ENCODE data around the gene CFAP90.

The CFAP90 gene

DNA sequence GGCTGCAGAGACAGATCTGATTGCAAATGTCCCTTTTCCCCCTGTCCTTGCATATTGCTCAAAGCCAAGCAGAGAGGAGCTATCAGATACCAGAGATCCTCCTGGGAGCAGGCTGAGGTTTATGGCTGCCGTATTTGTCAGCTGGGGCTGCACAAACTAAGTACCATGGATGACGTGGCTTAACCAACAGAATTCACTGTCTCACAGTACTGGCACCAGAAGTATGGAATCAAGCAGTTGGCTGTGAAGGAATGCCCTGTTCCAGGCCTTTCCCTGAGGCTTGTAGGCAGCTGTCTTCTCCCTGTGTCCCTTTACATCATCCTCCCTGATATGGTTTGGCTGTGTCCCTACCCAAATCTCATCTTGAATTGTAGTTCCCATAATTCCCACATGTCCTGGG lies 2.6 kb downstream of the CFAP90 start:
- no peak for DNase-seq
- no peak overlapping the region for H3K23ac ChIP-seq (ENCODE audit: low read length)
- H2AK5ac ChIP-seq (ENCODE audit: low read length) = no peak overlapping the region
- H3K79me2 ChIP-seq (ENCODE audit: control insufficient read depth, insufficient read depth, low read length) = no peaks in the 10 kb centered on the region
- H2BK120ac ChIP-seq (ENCODE audit: low read depth, low read length) = no peak overlapping the region
- H3K36me3 ChIP-seq (ENCODE audit: control insufficient read depth, insufficient read depth, low read length) = no peaks in the 10 kb centered on the region
- H3K79me1 ChIP-seq (ENCODE audit: low read length) = no peaks in the 10 kb centered on the region
- H3K9ac ChIP-seq (ENCODE audit: low read length) = no peak overlapping the region
- no peak overlapping the region for H3K18ac ChIP-seq (ENCODE audit: low read length)
- H2BK5ac ChIP-seq (ENCODE audit: low read length) = no peak overlapping the region
- no peaks in the 10 kb centered on the region for H3K27me3 ChIP-seq (ENCODE audit: insufficient read depth, low read length, poor library complexity)
- H3K4me2 ChIP-seq (ENCODE audit: low read length) = no peak overlapping the region
- H3K4ac ChIP-seq (ENCODE audit: low read depth, low read length) = no peak overlapping the region
- H3K4me3 ChIP-seq (ENCODE audit: low read length) = no peak overlapping the region
- no peak overlapping the region for H3K56ac ChIP-seq (ENCODE audit: low read length)
- H4K8ac ChIP-seq (ENCODE audit: low read depth, low read length) = no peak overlapping the region
- no peak overlapping the region for H4K5ac ChIP-seq (ENCODE audit: low read length)
- no peak overlapping the region for H2BK15ac ChIP-seq (replicated peaks; ENCODE audit: low read depth)
- H3K27ac ChIP-seq (ENCODE audit: low read depth, low read length) = no peak overlapping the region
- no CpG with 5 or more reads among the region's 2 CpGs for whole genome bisulfite sequencing (ENCODE audit: extremely low coverage, insufficient coverage, low lambda C conversion rate)
- no peaks in the 10 kb centered on the region for H3K4me1 ChIP-seq (ENCODE audit: control insufficient read depth, low read depth, low read length)

GRCh38 chr5:7846327-7846726 lies 4.6 kb downstream of the CFAP90 start:
- Histone ChIP-seq H3K4me1 (ENCODE audit: control insufficient read depth, low read depth, low read length) (no peaks in the 10 kb centered on the region), H2BK15ac (replicated peaks; ENCODE audit: low read depth) (no peak overlapping the region), H4K8ac (ENCODE audit: low read depth, low read length) (no peak overlapping the region), H3K18ac (ENCODE audit: low read length) (no peak overlapping the region), H4K5ac (ENCODE audit: low read length) (no peak overlapping the region), H3K36me3 (ENCODE audit: control insufficient read depth, insufficient read depth, low read length) (no peaks in the 10 kb centered on the region), H3K4me2 (ENCODE audit: low read length) (no peak overlapping the region), H3K4me3 (ENCODE audit: low read length) (no peak overlapping the region), H2BK5ac (ENCODE audit: low read length) (no peak overlapping the region), H2BK120ac (ENCODE audit: low read depth, low read length) (no peak overlapping the region), H3K79me1 (ENCODE audit: low read length) (no peaks in the 10 kb centered on the region), H3K27me3 (ENCODE audit: insufficient read depth, low read length, poor library complexity) (no peaks in the 10 kb centered on the region), H2AK5ac (ENCODE audit: low read length) (no peak overlapping the region), H3K9ac (ENCODE audit: low read length) (no peak overlapping the region), H3K79me2 (ENCODE audit: control insufficient read depth, insufficient read depth, low read length) (no peaks in the 10 kb centered on the region), H3K4ac (ENCODE audit: low read depth, low read length) (no peak overlapping the region), H3K23ac (ENCODE audit: low read length) (no peak overlapping the region), H3K27ac (ENCODE audit: low read depth, low read length) (no peak overlapping the region), H3K56ac (ENCODE audit: low read length) (no peak overlapping the region)
- WGBS (ENCODE audit: extremely low coverage, insufficient coverage, low lambda C conversion rate) = no CpG with 5 or more reads among the region's 5 CpGs
- no peak for DNase-seq

DNA sequence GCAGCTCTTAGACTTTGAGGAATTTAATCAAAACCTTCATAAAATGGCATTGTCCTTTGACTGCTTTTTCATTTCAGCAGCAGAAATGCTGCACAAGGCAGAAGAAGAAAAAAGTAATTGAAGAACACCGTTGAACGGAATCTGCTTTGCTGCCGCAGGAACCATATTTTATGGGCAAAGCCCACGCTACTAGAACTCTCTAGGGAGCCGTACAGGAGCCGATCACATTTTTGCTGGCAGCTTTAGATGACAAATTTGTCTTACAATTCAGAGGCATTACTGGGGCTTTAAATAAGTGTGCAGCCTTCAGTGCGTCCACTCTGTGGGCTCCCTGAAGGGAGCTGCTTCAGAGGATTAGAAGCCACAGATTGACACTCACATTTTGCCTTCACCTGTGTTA lies 5.4 kb downstream of the CFAP90 start:
- Histone ChIP-seq H3K4me3 (ENCODE audit: low read length) (no peak overlapping the region), H3K9ac (ENCODE audit: low read length) (no peak overlapping the region), H4K5ac (ENCODE audit: low read length) (no peak overlapping the region), H2BK5ac (ENCODE audit: low read length) (no peak overlapping the region), H3K36me3 (ENCODE audit: control insufficient read depth, insufficient read depth, low read length) (no peaks in the 10 kb centered on the region), H3K4me2 (ENCODE audit: low read length) (no peak overlapping the region), H3K79me2 (ENCODE audit: control insufficient read depth, insufficient read depth, low read length) (no peaks in the 10 kb centered on the region), H3K18ac (ENCODE audit: low read length) (no peak overlapping the region), H2AK5ac (ENCODE audit: low read length) (no peak overlapping the region), H2BK120ac (ENCODE audit: low read depth, low read length) (no peak overlapping the region), H4K8ac (ENCODE audit: low read depth, low read length) (no peak overlapping the region), H3K79me1 (ENCODE audit: low read length) (no peaks in the 10 kb centered on the region), H3K27me3 (ENCODE audit: insufficient read depth, low read length, poor library complexity) (no peaks in the 10 kb centered on the region), H3K23ac (ENCODE audit: low read length) (no peak overlapping the region), H3K56ac (ENCODE audit: low read length) (no peak overlapping the region), H3K4ac (ENCODE audit: low read depth, low read length) (no peak overlapping the region), H3K27ac (ENCODE audit: low read depth, low read length) (no peak overlapping the region), H3K4me1 (ENCODE audit: control insufficient read depth, low read depth, low read length) (no peaks in the 10 kb centered on the region), H2BK15ac (replicated peaks; ENCODE audit: low read depth) (no peak overlapping the region)
- DNase-seq = no peak
- WGBS (ENCODE audit: extremely low coverage, insufficient coverage, low lambda C conversion rate) = no CpG with 5 or more reads among the region's 7 CpGs

DNA sequence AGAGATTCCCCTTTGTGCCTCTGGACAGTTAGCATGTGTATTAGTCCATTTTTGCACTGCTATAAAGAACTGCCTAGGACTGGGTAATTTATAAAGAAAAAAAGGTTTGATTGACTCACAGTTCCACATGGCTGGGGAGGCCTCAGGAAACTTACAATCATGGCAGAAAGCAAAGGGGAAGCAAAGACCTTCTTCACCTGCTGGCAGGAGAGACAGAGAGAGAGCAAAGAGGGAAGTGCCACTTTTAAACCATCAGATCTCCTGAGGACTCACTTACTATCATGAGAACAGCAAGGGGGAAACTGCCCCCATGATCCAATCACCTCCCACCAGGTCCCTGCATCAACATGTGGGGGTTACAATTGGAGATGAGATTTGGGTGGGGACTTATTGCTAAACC lies 6.0 kb downstream of the CFAP90 start:
- H2BK5ac ChIP-seq (ENCODE audit: low read length) = no peak overlapping the region
- H3K79me1 ChIP-seq (ENCODE audit: low read length) = no peaks in the 10 kb centered on the region
- no peak overlapping the region for H2BK120ac ChIP-seq (ENCODE audit: low read depth, low read length)
- no peak overlapping the region for H3K4ac ChIP-seq (ENCODE audit: low read depth, low read length)
- no peak overlapping the region for H3K23ac ChIP-seq (ENCODE audit: low read length)
- no peak overlapping the region for H3K9ac ChIP-seq (ENCODE audit: low read length)
- no peak overlapping the region for H3K18ac ChIP-seq (ENCODE audit: low read length)
- no peak overlapping the region for H4K8ac ChIP-seq (ENCODE audit: low read depth, low read length)
- no peak overlapping the region for H2BK15ac ChIP-seq (replicated peaks; ENCODE audit: low read depth)
- H3K4me2 ChIP-seq (ENCODE audit: low read length) = no peak overlapping the region
- no peak overlapping the region for H3K4me3 ChIP-seq (ENCODE audit: low read length)
- H3K27me3 ChIP-seq (ENCODE audit: insufficient read depth, low read length, poor library complexity) = no peaks in the 10 kb centered on the region
- H2AK5ac ChIP-seq (ENCODE audit: low read length) = no peak overlapping the region
- no peaks in the 10 kb centered on the region for H3K4me1 ChIP-seq (ENCODE audit: control insufficient read depth, low read depth, low read length)
- no peaks in the 10 kb centered on the region for H3K79me2 ChIP-seq (ENCODE audit: control insufficient read depth, insufficient read depth, low read length)
- no peak overlapping the region for H3K27ac ChIP-seq (ENCODE audit: low read depth, low read length)
- no peak overlapping the region for H3K56ac ChIP-seq (ENCODE audit: low read length)
- no peaks in the 10 kb centered on the region for H3K36me3 ChIP-seq (ENCODE audit: control insufficient read depth, insufficient read depth, low read length)
- DNase-seq = no peak
- no peak overlapping the region for H4K5ac ChIP-seq (ENCODE audit: low read length)

DNA sequence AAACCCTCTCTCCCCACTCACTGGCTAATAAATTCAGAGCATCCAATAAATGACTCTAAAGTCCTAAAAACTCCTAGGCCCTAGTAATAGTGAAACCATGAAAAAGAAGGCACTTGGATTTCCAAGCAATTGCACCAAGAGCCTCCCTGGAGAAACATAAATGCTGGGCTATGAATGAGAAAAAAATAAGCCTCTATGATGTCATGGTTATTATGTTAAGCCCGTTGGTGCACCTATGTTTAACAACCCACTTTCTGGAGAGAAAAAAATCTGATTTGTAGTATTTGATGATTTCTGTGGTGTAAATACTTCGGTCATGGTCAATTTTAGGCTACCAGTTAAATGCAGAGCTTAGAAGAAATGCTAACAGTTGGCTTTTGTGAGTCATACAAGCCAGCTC lies 8.4 kb downstream of the CFAP90 start:
- no peak overlapping the region for H2BK15ac ChIP-seq (replicated peaks; ENCODE audit: low read depth)
- no peak overlapping the region for H3K4me2 ChIP-seq (ENCODE audit: low read length)
- no peaks in the 10 kb centered on the region for H3K4me1 ChIP-seq (ENCODE audit: control insufficient read depth, low read depth, low read length)
- no peak overlapping the region for H3K18ac ChIP-seq (ENCODE audit: low read length)
- H4K5ac ChIP-seq (ENCODE audit: low read length) = no peak overlapping the region
- no peak overlapping the region for H3K4me3 ChIP-seq (ENCODE audit: low read length)
- no CpG with 5 or more reads among the region's 2 CpGs for WGBS (ENCODE audit: extremely low coverage, insufficient coverage, low lambda C conversion rate)
- no peaks in the 10 kb centered on the region for H3K79me2 ChIP-seq (ENCODE audit: control insufficient read depth, insufficient read depth, low read length)
- no peak overlapping the region for H3K9ac ChIP-seq (ENCODE audit: low read length)
- H3K23ac ChIP-seq (ENCODE audit: low read length) = no peak overlapping the region
- no peaks in the 10 kb centered on the region for H3K36me3 ChIP-seq (ENCODE audit: control insufficient read depth, insufficient read depth, low read length)
- no peak overlapping the region for H2BK5ac ChIP-seq (ENCODE audit: low read length)
- no peaks in the 10 kb centered on the region for H3K27me3 ChIP-seq (ENCODE audit: insufficient read depth, low read length, poor library complexity)
- H3K56ac ChIP-seq (ENCODE audit: low read length) = no peak overlapping the region
- no peaks in the 10 kb centered on the region for H3K79me1 ChIP-seq (ENCODE audit: low read length)
- no peak overlapping the region for H3K4ac ChIP-seq (ENCODE audit: low read depth, low read length)
- DNase-seq = no peak
- no peak overlapping the region for H3K27ac ChIP-seq (ENCODE audit: low read depth, low read length)
- H4K8ac ChIP-seq (ENCODE audit: low read depth, low read length) = no peak overlapping the region
- no peak overlapping the region for H2AK5ac ChIP-seq (ENCODE audit: low read length)
- H2BK120ac ChIP-seq (ENCODE audit: low read depth, low read length) = no peak overlapping the region

DNA sequence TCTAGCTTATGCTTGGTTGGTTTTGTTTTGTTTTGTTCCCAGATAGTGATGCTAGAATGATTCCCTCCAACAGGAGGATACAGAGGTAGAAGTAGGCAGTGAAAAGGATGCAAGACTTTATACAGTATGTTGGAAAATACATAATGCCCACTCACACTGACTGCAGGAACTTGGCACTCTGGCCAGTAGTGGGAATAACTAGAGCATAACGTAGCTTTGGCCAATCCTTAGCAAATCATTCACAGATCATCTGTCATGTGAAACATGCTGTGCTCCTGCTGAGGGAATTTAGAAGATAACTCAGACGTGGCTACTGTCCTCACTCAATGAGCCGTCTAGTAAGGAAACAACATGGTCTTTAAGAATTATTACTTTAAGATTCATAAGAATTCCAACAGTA lies 13.5 kb downstream of the CFAP90 start:
- no peak overlapping the region for H4K5ac ChIP-seq (ENCODE audit: low read length)
- no peaks in the 10 kb centered on the region for H3K79me1 ChIP-seq (ENCODE audit: low read length)
- no peak overlapping the region for H2AK5ac ChIP-seq (ENCODE audit: low read length)
- H2BK5ac ChIP-seq (ENCODE audit: low read length) = no peak overlapping the region
- no peaks in the 10 kb centered on the region for H3K27me3 ChIP-seq (ENCODE audit: insufficient read depth, low read length, poor library complexity)
- H3K4me3 ChIP-seq (ENCODE audit: low read length) = no peak overlapping the region
- H2BK120ac ChIP-seq (ENCODE audit: low read depth, low read length) = no peak overlapping the region
- H3K4me1 ChIP-seq (ENCODE audit: control insufficient read depth, low read depth, low read length) = no peaks in the 10 kb centered on the region
- H3K36me3 ChIP-seq (ENCODE audit: control insufficient read depth, insufficient read depth, low read length) = no peaks in the 10 kb centered on the region
- H3K79me2 ChIP-seq (ENCODE audit: control insufficient read depth, insufficient read depth, low read length) = no peaks in the 10 kb centered on the region
- H3K9ac ChIP-seq (ENCODE audit: low read length) = no peak overlapping the region
- H3K56ac ChIP-seq (ENCODE audit: low read length) = no peak overlapping the region
- no peak overlapping the region for H3K4ac ChIP-seq (ENCODE audit: low read depth, low read length)
- no CpG with 5 or more reads among the region's 3 CpGs for whole genome bisulfite sequencing (ENCODE audit: extremely low coverage, insufficient coverage, low lambda C conversion rate)
- no peak overlapping the region for H3K23ac ChIP-seq (ENCODE audit: low read length)
- H4K8ac ChIP-seq (ENCODE audit: low read depth, low read length) = no peak overlapping the region
- H3K18ac ChIP-seq (ENCODE audit: low read length) = no peak overlapping the region
- H3K27ac ChIP-seq (ENCODE audit: low read depth, low read length) = no peak overlapping the region
- H3K4me2 ChIP-seq (ENCODE audit: low read length) = no peak overlapping the region
- no peak for DNase-seq
- H2BK15ac ChIP-seq (replicated peaks; ENCODE audit: low read depth) = no peak overlapping the region

Measured in mesendoderm (in vitro differentiated cells).